HG03469 (cell line): Measurements from ENCODE around the gene ZFHX2.
"Not testable (repeated sequence)": the region's sequence is repeated elsewhere in the genome, so short reads cannot be mapped to it uniquely, and the experiment has no call there.

Experiments used
- ATAC-seq: cut with Tn5 transposase; IDR thresholded peaks from one replicate; pipeline ENCODE4 v1.9.1; 2021; ENCODE audit warnings: mild to moderate bottlenecking, moderate library complexity, moderate number of reproducible peaks; ENCODE audit not compliant: unreplicated experiment

Gene ZFHX2

GRCh38 chr14:23544511-23545447 lies 6.8 kb downstream of the ZFHX2 start:
- no peak for ATAC-seq

- ATAC-seq: no peak
These were observed 8.2 kb downstream of the ZFHX2 start for GRCh38 chr14:23543403-23543802.

GRCh38 chr14:23542261-23542660 lies 9.3 kb downstream of the ZFHX2 start:
- no peak for ATAC-seq

GRCh38 chr14:23540141-23540469 lies 11.5 kb downstream of the ZFHX2 start:
- no peak for ATAC-seq

GRCh38 chr14:23539248-23540140 lies 12.1 kb downstream of the ZFHX2 start:
- no peak for ATAC-seq

- ATAC-seq: no peak
These were observed 12.8 kb downstream of the ZFHX2 start for GRCh38 chr14:23538785-23539184.

GRCh38 chr14:23538050-23538718 lies 13.4 kb downstream of the ZFHX2 start:
- no peak for ATAC-seq

- no peak for ATAC-seq
These were observed 14.1 kb downstream of the ZFHX2 start for GRCh38 chr14:23537351-23538049.

GRCh38 chr14:23536906-23537305 lies 14.7 kb downstream of the ZFHX2 start:
- ATAC-seq: not testable (repeated sequence)

- ATAC-seq: no peak
These were observed 15.1 kb downstream of the ZFHX2 start for GRCh38 chr14:23536494-23536893.

GRCh38 chr14:23535943-23536342 lies 15.6 kb downstream of the ZFHX2 start:
- ATAC-seq: no peak

- no peak for ATAC-seq
These were observed 17.7 kb downstream of the ZFHX2 start for GRCh38 chr14:23533652-23534435.

GRCh38 chr14:23532658-23533057 lies 18.9 kb downstream of the ZFHX2 start:
- no peak for ATAC-seq

- ATAC-seq: no peak
These were observed 20.2 kb downstream of the ZFHX2 start for GRCh38 chr14:23531391-23531790.

GRCh38 chr14:23530375-23531055 lies 21.1 kb downstream of the ZFHX2 start:
- no peak for ATAC-seq

GRCh38 chr14:23529016-23529415 lies 22.5 kb downstream of the ZFHX2 start:
- no peak for ATAC-seq

- no peak for ATAC-seq
These were observed 23.0 kb downstream of the ZFHX2 start for GRCh38 chr14:23528555-23528954.

GRCh38 chr14:23525611-23526010 lies 26.0 kb downstream of the ZFHX2 start:
- no peak for ATAC-seq

GRCh38 chr14:23524954-23525353 lies 26.6 kb downstream of the ZFHX2 start:
- ATAC-seq: no peak
